ENCODE measurements around the gene HOXD4.

The HOXD4 gene

DNA sequence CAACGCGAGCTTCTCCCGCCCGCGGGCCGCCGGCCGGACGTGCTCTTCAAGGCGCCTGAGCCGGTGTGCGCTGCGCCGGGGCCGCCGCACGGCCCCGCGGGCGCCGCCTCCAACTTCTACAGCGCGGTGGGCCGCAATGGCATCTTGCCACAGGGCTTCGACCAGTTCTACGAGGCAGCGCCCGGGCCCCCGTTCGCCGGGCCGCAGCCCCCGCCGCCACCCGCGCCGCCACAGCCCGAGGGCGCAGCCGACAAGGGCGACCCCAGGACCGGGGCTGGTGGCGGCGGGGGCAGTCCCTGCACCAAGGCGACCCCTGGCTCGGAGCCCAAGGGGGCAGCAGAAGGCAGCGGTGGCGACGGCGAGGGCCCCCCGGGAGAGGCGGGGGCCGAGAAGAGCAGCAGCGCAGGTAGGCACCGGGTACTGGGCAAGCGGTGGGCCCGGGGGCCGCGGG lies 43.6 kb upstream of the HOXD4 start:
- Histone ChIP-seq H3K4me1 (ENCODE audit: insufficient read depth, low read length) (no peaks in the 10 kb centered on the region), H3K27me3 (ENCODE audit: insufficient read depth, low read length) (peaks cover 100% of the 10 kb centered on the region), H3K9me3 (ENCODE audit: insufficient read depth, low read depth, low read length) (no peaks in the 10 kb centered on the region; the same call in 1 of the 2 replicates), H3K4me3 (ENCODE audit: low read length) (no peak overlapping the region), H3K9ac (ENCODE audit: low read depth, low read length) (no peak overlapping the region), H3K36me3 (ENCODE audit: insufficient read depth, low read depth, low read length) (no peaks in the 10 kb centered on the region), H3K27ac (ENCODE audit: low read length) (no peak overlapping the region)

DNA sequence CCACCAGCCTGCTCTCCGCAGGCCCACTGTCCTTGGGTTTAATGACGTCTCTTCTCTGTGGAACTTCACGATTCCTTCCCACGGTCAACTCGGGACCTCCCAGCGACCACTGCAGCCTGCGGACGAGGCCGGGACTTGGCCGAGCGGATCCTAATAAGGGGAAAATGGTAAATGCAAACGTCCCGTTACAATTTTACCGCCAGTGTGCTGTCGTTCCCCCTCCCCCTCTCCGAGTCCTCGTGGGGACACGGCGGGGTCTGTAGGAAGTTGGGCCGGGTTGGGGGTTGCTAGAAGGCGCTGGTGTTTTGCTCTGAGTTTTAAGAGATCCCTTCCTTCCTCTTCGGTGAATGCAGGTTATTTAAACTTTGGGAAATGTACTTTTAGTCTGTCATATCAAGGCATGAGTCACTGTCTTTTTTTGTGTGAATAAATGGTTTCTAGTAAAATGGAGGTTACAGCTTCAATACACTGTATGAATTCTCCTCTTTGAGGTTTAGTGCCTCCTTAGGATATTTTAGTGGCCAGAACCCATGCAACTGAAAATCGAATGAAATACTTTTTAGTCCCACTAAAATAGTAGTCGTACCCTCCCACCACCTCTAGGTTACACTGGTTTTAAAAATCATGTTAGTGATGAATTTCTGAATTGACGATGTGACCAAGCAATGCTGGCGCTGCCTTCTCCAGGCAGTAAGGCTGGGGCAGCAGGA lies 42.0 kb upstream of the HOXD4 start:
- no peaks in the 10 kb centered on the region for H3K36me3 ChIP-seq (ENCODE audit: insufficient read depth, low read depth, low read length)

DNA sequence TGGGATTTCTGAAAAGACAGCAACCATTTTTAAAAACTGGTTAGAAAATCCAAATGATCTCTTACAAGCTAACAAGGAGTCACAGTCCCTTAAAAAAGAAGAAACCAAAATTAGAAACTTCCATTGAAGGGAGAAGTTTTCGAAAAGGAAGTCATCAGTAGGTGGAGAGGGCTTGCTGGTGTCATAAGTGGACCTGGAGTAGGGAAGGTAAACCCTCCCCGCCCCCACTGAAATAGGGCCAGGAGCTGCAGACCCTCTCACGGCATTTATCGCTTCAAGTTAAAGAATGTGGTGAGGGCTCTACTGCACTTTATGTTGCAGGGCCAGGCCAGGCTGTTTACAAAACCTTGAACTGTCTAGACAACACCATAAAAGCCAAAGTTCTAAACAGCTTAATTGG lies 41.4 kb upstream of the HOXD4 start:
- H3K27ac ChIP-seq (ENCODE audit: low read length) = no peak overlapping the region
- peaks cover 100% of the 10 kb centered on the region for H3K27me3 ChIP-seq (ENCODE audit: insufficient read depth, low read length)
- no peak overlapping the region for H3K4me3 ChIP-seq (ENCODE audit: low read length)
- H3K36me3 ChIP-seq (ENCODE audit: insufficient read depth, low read depth, low read length) = no peaks in the 10 kb centered on the region
- no peaks in the 10 kb centered on the region; the same call in 1 of the 2 replicates for H3K9me3 ChIP-seq (ENCODE audit: insufficient read depth, low read depth, low read length)
- H3K9ac ChIP-seq (ENCODE audit: low read depth, low read length) = no peak overlapping the region
- no peaks in the 10 kb centered on the region for H3K4me1 ChIP-seq (ENCODE audit: insufficient read depth, low read length)

More for the DNA sequence above, 42.0 kb upstream of the HOXD4 start:
- no peak overlapping the region for H3K4me3 ChIP-seq (ENCODE audit: low read length)
- no peaks in the 10 kb centered on the region for H3K4me1 ChIP-seq (ENCODE audit: insufficient read depth, low read length)
- H3K27ac ChIP-seq (ENCODE audit: low read length) = no peak overlapping the region
- H3K9me3 ChIP-seq (ENCODE audit: insufficient read depth, low read depth, low read length) = no peaks in the 10 kb centered on the region; the same call in 1 of the 2 replicates
- H3K27me3 ChIP-seq (ENCODE audit: insufficient read depth, low read length) = peaks cover 100% of the 10 kb centered on the region
- H3K9ac ChIP-seq (ENCODE audit: low read depth, low read length) = no peak overlapping the region

DNA sequence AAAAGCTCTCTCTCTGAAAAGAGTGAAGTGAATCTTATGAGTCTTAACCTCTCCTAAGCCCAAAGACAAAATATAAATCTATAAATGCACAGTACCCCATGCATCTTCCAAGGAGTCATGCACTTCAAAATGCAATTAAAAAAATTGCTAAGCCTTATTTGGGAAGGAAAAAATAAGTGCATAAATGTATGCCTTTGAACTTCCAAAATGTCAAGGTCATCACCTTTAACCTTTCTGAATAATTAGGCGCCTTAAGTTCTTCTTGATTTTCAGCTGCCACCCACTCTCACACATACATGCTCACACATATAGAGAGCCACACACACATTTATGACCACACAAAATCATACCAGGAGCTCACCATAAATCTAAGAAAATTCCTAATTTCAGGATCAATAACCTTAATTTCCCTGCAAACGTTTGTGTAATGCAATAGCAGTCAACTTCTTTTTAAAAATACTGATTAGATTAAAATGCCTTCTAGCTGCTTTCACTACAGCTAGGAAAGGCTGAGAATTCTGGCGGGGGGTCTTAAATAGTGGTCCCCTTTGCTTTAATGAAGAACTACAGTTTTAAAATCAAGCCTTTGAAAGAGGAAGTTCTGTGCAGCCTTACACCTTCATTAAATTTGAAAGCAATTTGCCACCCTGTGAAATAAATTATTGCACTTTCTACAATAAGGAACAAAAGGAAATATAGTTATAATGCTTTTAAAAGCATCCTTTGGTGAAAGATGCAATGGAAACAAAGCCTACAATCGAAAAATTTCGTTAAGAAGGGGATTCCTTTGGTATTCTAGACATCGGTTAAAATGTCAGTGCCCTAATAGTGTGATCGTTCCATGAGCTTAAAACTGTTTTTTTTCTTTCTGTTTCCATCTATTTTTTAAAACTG lies 40.7 kb upstream of the HOXD4 start:
- Histone ChIP-seq H3K4me1 (ENCODE audit: insufficient read depth, low read length) (no peaks in the 10 kb centered on the region), H3K4me3 (ENCODE audit: low read length) (no peak overlapping the region), H3K9me3 (ENCODE audit: insufficient read depth, low read depth, low read length) (no peaks in the 10 kb centered on the region; the same call in 1 of the 2 replicates), H3K27me3 (ENCODE audit: insufficient read depth, low read length) (peaks cover 100% of the 10 kb centered on the region), H3K27ac (ENCODE audit: low read length) (no peak overlapping the region), H3K36me3 (ENCODE audit: insufficient read depth, low read depth, low read length) (no peaks in the 10 kb centered on the region), H3K9ac (ENCODE audit: low read depth, low read length) (no peak overlapping the region)

GRCh38 chr2:176111309-176111663 lies 40.1 kb upstream of the HOXD4 start:
- Histone ChIP-seq H3K36me3 (ENCODE audit: insufficient read depth, low read depth, low read length) (no peaks in the 10 kb centered on the region), H3K4me3 (ENCODE audit: low read length) (no peak overlapping the region), H3K4me1 (ENCODE audit: insufficient read depth, low read length) (no peaks in the 10 kb centered on the region), H3K9ac (ENCODE audit: low read depth, low read length) (no peak overlapping the region), H3K9me3 (ENCODE audit: insufficient read depth, low read depth, low read length) (no peaks in the 10 kb centered on the region; the same call in 1 of the 2 replicates), H3K27me3 (ENCODE audit: insufficient read depth, low read length) (peaks cover 100% of the 10 kb centered on the region), H3K27ac (ENCODE audit: low read length) (no peak overlapping the region)

DNA sequence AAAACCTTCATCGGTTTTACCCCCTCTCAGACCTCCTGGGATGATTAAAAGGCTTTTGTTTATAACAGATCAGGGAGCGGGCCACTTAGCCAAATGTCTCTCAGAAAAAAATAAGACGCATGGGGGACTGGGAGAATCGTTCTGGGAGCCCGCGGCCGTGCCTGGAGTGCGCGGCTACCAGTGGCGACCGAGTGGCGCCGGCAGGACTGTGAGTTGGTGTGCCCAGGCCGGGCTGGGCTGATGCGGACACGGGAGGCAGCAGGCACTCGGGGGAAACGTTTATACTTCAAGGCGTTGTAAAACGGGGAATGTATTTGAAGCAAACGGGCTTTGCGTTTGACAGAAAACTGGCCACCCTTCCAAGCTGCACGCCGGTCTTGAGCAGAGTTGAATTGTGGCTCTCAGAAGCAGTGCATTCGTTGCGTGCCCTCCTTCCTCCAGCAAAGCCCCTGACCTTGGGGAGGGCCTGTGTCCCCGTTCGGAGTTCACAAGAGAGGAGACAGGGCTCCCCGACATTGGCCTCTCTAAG lies 39.4 kb upstream of the HOXD4 start:
- Histone ChIP-seq H3K4me3 (ENCODE audit: low read length) (no peak overlapping the region), H3K9ac (ENCODE audit: low read depth, low read length) (no peak overlapping the region), H3K36me3 (ENCODE audit: insufficient read depth, low read depth, low read length) (no peaks in the 10 kb centered on the region), H3K9me3 (ENCODE audit: insufficient read depth, low read depth, low read length) (peaks cover 4% of the 10 kb centered on the region), H3K4me1 (ENCODE audit: insufficient read depth, low read length) (no peaks in the 10 kb centered on the region), H3K27ac (ENCODE audit: low read length) (no peak overlapping the region), H3K27me3 (ENCODE audit: insufficient read depth, low read length) (peaks cover 100% of the 10 kb centered on the region)

DNA sequence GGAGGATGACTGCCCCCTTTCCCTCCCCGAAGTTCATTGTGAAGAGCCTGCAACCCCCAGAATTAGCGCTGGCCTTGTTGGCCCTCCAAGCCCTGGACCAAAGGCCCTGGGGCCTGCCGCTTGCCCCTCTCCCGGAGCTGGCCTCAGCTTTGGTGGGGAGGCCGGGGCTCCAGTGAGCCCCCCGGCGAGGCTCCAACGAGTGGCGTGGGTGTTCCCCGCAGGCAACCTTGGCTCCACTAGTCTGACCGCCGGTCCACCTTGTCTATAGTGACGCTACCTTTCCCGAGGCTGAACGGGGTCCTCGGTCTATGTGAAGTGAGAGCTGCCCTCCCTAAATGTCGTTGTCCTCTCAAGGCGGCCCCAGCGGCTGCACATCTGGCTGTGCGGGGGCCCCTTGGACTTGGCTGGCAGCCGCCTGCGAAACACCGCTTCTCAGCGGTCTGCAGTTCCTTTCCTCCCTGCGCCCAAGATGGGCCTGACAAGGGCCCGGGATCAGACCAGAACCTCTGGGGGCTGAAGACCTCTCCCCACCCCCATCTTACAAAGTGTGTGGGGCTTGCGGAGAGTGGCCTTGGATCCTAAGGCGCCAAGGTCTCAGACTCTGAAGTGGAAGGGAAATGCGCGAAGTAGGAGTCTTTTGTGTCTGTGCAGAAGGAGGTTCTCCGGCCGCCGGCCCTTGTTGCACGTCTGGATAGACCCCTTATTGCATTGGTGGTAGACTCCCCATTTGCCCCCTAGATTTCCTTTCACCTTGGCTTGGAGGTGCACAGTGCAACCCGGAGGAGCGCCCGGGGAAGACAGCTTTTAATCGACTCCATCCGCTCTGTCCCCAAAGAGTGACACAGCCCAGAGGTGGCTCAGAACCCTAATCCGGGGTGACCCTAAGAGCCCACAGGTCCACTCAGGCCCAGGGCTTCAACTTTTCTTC lies 38.7 kb upstream of the HOXD4 start:
- Histone ChIP-seq H3K4me3 (ENCODE audit: low read length) (no peak overlapping the region), H3K27me3 (ENCODE audit: insufficient read depth, low read length) (peaks cover 100% of the 10 kb centered on the region), H3K27ac (ENCODE audit: low read length) (no peak overlapping the region)

GRCh38 chr2:176114120-176114929 lies 37.0 kb upstream of the HOXD4 start:
- Histone ChIP-seq H3K9ac (ENCODE audit: low read depth, low read length) (no peak overlapping the region), H3K4me3 (ENCODE audit: low read length) (no peak overlapping the region), H3K27me3 (ENCODE audit: insufficient read depth, low read length) (peaks cover 100% of the 10 kb centered on the region), H3K27ac (ENCODE audit: low read length) (no peak overlapping the region), H3K4me1 (ENCODE audit: insufficient read depth, low read length) (no peaks in the 10 kb centered on the region), H3K9me3 (ENCODE audit: insufficient read depth, low read depth, low read length) (peaks cover 6% of the 10 kb centered on the region), H3K36me3 (ENCODE audit: insufficient read depth, low read depth, low read length) (no peaks in the 10 kb centered on the region)

More for the DNA sequence above, 38.7 kb upstream of the HOXD4 start:
- Histone ChIP-seq H3K4me1 (ENCODE audit: insufficient read depth, low read length) (no peaks in the 10 kb centered on the region), H3K36me3 (ENCODE audit: insufficient read depth, low read depth, low read length) (no peaks in the 10 kb centered on the region), H3K9ac (ENCODE audit: low read depth, low read length) (no peak overlapping the region), H3K9me3 (ENCODE audit: insufficient read depth, low read depth, low read length) (peaks cover 6% of the 10 kb centered on the region)

GRCh38 chr2:176114930-176115625 lies 36.3 kb upstream of the HOXD4 start:
- no peaks in the 10 kb centered on the region for H3K36me3 ChIP-seq (ENCODE audit: insufficient read depth, low read depth, low read length)
- no peaks in the 10 kb centered on the region for H3K4me1 ChIP-seq (ENCODE audit: insufficient read depth, low read length)
- no peak overlapping the region for H3K9ac ChIP-seq (ENCODE audit: low read depth, low read length)
- H3K27me3 ChIP-seq (ENCODE audit: insufficient read depth, low read length) = peaks cover 100% of the 10 kb centered on the region
- H3K4me3 ChIP-seq (ENCODE audit: low read length) = no peak overlapping the region
- no peak overlapping the region for H3K27ac ChIP-seq (ENCODE audit: low read length)
- H3K9me3 ChIP-seq (ENCODE audit: insufficient read depth, low read depth, low read length) = peaks cover 6% of the 10 kb centered on the region
